ENCODE results near the gene RANBP1.

The RANBP1 gene

DNA sequence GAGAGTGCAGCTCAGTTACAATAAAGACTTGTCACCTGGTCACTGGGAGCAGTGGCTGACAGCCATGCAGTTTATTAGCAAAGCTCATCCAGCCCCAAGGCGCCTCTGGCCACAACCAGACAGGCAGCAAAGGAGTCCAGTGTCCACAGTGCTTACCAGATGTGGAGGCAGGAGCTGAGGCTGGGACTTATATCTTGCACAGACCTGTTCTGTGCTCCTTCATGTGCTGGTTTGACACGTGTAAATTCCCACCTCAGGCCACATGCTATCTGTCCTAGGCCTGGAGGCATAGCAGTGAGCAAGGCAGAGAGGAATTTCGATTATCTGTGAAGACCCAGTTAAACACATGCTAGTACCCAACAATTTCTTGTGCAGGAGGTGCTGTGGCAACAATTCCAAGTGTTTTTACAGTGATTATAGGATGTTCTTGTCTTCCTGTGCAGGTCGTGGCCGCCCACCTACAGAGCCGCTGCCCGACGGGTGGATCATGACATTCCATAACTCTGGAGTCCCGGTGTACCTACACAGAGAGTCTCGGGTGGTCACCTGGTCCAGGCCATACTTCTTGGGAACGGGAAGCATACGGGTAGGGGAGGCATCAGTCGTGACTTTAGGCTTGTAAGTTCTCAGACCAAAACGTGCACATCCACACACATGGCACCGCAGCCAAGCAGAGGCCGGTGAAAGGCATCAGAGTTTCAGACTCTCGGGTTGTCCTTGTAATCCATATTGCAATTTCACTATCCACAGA lies 26.5 kb upstream of the RANBP1 start:
- DNase-seq: no peak

DNA sequence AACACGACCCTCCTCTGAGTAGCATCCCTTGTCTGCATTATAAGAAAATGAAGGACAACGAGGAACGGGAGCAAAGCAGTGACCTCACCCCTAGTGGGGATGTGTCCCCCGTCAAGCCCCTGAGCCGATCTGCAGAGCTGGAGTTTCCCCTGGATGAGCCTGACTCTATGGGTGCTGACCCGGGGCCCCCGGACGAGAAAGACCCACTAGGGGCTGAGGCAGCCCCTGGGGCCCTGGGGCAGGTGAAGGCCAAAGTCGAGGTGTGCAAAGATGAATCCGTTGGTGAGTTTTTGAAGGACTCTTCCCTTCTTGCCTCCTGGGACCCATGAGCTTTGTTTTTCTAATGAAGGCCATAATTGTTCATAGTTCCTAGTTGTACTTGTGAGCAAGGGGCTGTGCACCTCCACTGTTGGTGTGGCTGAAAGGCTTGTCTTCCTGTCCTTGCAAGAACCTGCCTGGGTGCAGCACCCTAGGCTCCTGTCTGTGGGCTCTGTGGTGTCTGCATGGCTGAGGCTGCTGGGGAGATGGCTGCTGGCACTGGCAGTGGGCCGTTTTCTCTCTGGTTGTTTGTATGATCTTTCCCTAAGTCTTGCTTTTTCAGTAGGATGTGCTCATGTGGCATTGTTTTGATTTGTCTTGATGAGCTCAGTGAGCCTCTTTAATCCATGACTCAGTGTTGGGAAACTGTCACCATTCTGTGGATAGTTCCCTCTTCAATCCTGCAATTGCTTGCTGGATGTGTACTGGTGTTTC lies 25.8 kb upstream of the RANBP1 start:
- DNase-seq: no peak

DNA sequence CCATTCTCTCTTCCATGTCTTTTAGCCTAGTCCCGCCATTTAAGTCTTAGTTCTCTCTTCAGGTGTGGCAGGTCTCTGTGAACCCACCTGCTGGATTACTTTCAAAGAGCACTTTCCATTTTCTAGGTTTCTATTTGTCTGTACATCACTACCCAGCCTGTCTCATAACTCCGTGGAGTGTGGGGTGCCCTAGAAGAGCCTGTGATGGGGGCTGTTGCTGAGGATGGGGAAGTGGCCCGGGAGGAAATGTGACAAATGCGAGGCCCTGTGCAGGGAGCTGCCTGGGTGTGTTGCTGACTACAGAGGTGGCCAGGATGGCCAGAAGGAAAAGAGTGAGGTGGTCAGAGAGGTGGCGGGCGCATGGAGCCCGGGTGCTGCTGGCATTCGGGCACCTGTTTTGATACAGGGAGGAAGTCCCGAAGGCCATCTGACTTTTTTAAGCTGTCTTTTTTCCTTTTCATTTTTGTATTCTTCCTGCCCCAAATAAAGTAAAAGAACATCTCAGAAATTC lies 25.1 kb upstream of the RANBP1 start:
- DNase-seq: no peak

DNA sequence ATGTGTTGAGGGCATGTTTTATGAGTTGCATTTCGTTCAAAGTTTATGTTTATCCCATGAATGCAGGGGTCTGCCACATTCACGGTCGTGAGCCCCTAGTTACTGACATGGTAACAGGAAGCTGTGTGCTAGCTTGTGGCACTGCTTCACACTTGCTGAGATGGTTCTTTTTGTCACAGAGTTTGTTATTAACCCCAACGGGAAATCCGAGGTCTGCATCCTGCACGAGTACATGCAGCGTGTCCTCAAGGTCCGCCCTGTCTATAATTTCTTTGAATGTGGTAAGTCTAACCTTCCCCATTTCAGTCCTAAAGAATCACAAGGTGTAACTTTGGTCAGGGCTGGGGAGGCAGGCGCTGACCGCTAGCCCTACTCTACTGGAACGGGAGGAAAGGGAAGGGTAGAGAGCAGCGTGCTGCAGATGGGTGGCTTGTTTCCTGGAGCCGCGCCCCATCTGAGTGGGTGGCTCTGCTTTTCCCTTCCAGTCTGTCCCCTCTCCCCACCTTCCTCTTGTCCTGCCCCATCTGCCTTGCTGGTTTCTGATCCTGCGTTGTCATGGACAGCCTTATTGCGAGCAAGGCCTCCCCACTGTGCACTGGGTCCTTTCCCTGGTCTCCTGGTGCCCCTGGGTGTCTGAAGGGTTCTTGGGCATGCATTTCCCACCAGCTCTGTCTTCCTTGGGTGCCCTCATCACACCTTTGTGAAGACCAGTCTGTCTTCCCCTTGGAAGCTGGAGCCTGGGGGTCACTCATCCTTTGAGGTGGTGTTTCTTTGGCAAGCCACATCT lies 24.0 kb upstream of the RANBP1 start:
- no peak for DNase-seq

DNA sequence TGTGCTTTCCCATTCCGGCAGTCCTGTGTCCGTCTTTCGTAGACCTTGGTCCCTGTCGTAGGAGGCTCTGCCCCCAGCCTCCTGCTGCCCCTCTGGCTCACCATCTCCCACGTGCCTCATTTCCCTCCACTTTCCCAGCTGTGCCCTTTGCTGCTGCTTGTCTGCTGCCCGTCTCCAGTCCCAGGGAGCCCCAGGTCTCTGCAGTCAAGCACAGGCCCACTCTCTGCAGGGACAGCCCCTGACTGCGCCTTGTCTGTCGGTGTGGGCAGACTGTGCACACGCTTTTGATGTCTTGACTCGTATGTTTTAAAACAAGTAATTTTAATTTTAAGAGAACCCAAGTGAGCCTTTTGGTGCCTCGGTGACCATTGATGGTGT lies 23.4 kb upstream of the RANBP1 start:
- DNase-seq: no peak

DNA sequence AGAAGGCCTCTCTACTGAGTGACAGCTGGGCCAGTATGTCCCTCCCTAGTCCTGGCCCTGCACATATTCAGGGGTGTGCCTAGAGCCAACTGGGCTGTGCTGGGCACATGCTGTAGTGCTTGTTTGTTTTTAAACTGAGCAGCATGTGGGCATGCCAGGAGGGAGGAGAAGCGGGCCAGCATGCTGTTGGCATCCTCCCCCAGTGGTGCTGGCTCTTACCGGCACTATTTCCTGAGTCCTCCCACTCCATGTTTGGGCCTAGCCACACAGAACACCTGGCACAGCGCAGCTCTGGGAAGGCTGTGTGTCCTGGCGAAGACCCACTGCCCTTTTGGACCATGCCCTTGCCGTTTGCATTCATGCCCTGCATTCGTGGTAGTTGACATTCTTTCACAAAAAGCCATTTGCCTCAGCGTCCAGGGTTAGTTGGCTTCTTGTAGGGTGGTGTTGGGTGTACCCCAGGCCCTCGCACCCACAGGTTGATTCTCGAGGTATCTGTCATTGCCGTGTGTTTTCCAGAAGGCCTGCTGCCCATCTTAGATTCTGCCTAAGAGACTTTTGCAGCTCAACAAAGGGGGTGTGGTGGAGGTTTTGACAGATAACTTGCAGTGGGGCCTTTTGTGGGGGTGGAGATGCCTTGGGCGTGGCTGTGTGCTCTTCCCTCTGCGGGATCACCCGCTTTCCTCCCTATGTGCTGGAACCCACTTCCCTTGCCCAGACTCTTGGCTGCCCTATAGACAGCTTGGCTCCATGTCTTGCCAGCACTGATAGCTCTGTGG lies 22.3 kb upstream of the RANBP1 start:
- DNase-seq: no peak

DNA sequence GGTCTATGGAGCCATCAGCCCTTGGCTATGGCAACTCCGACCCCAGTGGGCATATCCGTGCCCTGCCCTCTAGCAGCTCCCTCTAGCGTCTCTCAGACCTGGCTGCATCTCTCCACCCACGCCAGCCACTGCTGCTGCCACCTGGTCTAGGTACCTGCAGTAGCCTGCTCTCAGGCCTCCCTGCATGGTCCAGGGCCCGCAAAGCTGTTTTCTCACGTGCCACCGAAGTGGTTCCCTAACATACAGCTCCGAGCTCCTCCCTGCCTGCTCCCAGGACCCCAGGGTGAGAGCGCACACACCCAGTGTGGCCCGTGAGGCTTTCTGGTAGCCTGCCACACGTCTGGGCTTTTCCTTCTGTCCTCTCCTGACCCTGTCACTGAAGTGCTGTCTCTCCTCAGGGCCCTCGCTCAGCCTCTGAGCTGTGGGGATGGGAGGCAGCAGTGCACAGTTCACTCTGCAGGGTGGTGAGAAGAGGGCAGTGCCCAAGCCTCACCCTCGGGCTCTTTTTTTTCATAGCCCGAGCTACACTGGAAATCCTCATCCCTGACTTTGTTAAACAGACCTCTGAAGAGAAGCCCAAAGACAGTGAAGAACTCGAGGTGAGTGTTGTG lies 21.6 kb upstream of the RANBP1 start:
- no peak for DNase-seq

DNA sequence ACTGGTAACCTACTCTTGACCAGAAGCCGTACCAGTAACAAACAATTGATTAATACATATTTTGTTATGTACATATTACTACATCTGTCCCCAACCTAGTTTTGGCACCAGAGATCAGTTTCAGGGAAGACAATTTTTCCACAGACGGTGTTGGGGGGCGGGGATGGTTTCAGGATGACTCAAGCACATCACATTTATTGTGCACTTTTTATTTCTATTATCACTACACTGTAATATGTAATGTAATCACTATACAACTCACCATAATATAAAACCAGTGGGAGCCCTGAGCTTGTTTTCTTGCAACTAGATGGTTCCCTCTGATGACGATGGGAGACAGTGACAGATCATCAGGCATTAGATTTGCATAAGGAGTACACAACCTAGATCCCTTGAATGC lies 20.4 kb upstream of the RANBP1 start:
- DNase-seq: peak; percentile 42

DNA sequence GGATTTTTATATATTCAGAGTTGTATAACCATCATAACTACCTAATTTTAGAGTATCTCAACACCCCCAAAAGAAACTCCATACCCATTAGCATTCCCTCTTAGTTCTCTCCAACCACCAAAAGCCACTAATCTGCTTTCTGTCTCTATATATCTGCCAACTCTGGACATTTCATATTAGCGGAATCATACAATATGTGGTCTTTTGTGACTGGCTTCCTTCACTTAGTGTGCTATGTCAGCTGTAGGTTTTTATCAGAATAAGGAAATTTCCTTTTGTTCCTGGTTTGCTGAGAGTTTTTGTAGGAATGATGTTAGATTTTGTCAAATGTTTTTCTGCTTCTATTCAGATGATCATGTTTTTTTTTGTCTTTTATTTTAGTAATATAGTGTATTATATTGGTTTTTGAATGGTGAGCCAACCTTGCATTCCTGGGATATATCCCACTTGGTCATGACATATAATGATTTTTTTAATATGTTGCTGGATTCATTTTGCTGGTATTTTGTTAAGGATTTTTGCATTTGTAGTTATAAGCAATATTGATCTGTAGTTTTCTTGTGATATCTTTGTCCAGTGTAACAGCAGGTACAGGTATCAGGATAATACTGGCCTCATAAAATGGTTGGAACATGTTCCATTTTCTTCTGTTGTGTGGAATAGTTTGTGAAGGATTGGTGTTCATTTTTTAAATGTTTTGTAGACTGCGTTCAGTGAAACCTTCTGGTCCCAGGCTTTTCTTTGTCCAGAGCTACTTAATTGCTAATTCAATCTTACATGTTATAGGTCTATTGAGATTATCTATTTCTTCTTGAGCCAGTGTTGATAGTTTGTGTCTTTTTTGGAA lies 19.1 kb upstream of the RANBP1 start:
- DNase-seq: no peak

DNA sequence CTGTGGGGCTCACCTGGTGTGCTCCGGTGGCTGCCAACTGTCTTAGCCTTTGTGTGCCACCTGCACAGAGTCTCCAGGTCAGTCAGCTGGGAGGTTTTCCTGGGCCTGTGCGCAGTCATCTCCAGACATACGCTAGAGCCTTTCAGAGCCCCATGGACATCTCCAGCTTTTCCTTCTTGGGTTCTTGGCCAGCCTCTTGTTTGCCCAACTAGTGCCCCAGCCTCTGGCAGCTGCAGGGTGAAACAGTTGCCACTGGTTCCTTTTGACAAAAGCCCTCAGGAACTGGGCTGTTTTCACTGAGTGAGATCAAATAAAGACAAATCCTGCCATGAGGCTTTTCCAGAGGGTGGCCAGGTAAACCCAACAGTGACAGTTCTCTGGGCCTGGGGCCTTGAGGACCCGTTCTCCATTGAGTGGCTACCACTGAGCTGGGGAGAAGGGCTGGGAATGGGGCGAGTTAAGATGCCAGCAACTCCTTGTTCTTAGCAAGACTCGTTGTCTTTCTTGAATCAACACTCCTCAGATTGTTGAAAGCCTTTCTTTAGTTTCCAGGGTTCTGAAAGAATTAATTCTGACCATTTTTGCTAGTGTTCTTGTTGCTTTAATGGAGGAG lies 16.7 kb upstream of the RANBP1 start:
- no peak for DNase-seq

DNA sequence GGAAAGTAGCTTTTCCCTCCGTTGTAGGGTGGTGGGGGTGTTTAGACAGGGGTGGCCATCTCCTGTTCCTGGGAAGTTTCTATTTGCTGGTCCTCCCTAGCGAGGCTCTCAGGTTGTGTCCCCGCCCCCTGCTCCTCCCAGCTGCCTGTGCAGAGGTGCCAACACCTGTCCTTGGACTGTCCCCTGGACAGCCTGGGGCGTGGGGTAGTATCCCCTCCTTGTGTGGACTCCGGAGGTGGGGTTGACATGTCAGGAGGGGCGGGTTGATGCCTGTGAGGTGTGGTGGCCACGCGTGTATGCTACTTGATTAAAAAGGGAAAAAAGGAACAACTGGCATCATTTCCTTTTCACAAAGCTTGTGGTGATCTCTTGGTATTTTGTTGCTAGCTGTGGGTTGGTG lies 14.3 kb upstream of the RANBP1 start:
- no peak for DNase-seq

DNA sequence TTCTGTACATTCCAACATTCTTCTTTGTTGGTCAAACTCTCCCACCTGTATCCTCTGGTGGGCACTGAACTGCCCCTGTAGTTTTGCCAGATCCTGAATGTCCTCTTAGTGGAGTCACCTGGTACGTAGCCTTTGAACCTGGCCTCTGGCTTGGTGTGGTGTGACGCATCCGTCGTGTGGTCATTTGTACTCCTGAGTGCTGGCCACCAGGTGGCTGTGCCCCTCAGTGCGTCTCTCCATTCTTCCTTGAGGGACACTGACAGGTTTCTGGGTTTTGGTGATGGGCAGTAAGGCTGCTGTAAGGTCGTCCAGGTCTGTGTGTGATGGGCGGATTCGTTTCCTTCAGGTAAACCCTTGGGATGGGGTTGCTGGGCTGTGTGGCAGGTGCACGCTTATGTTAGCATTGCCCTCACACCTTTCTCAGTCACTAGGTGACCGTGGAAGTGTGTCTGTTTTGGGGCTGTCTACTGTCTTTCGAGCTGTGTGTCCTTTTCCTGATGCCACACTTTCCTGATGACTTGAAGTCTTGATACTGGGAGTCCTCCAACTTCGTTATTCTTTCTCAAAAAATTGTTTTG lies 13.6 kb upstream of the RANBP1 start:
- DNase-seq: no peak

DNA sequence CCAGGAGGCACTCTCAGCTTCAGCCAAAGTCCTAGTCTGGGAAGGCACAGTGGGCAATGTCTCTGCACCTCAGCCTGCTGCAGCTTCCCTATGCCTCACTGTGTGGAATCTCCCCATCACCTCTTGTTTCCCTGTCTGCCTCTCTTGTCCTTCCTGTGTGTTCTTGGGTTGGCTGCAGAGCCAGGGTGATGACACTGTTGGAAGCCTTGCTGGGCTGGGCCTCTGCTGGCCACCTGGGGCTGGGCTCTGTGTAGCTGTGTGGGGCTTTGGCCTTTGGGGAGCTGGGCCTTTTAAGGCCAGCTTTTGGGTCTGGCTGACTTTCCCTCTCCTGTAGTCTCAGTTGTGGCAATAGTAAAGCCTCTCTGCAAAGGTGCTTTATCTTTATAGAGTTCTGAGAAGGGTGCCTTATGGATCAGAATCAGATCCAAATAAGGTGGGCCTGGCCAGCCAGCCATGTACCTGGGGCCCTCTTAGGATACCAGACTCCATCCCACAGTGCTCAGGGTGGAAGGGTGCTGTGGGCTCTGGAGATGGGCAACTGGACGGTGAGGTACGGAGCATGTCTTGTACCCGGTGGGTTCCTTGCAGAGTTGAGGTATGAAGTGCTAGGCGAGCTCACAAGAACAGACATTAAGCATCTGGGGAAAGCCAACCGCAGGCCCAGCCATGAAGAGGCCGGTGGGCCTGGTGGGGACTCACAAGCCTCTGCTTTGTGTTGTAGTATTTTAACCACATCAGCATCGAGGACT lies 10.3 kb upstream of the RANBP1 start:
- no peak for DNase-seq

DNA sequence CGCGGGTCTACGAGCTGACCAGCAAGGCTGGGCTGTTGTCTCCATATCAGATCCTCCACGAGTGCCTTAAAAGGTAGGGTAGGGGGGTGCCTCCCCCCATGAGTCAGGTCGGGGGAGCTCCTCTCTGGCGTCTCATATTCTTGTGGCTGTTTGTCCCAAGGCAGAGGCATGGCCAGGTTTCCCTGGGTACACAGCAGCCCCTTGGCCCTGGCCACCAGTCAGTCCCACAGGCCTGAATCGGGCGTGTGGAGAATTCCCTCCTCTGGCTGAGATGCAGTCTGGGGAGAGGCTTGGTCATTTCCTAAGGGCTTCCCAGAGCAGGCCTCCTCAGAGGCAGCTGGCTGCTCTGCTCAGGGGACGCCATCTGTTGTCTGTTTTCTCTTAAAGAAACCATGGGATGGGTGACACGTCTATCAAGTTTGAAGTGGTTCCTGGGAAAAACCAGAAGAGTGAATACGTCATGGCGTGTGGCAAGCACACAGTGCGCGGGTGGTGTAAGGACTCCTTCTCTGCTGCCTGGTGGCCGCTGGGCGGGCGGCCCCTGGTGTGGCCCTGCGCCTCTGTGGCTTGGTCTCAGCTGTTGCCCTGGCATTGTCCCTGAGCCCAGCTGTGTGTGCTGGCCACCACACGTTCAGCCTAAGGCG lies 9.6 kb upstream of the RANBP1 start:
- DNase-seq: no peak

DNA sequence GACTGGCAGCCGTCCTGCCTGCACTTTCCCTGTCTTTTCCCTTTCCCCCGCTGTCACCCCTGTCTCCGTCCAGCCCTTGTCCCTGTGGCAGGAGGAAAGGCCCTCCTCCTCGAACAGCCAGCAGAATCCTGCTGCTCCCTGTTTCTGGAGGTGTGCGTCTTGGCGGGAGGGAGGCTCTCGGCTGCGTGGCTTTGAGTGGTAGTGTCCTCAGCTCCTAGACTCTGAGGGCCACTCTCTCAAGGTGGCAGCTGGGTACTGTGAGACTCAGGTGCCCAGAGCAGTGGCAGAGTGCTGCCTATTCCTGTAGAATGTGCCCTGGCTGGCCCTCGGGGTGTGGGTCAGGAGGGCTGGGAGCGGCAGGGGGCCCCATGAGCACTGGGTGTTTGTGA lies 9.1 kb upstream of the RANBP1 start:
- no peak for DNase-seq

DNA sequence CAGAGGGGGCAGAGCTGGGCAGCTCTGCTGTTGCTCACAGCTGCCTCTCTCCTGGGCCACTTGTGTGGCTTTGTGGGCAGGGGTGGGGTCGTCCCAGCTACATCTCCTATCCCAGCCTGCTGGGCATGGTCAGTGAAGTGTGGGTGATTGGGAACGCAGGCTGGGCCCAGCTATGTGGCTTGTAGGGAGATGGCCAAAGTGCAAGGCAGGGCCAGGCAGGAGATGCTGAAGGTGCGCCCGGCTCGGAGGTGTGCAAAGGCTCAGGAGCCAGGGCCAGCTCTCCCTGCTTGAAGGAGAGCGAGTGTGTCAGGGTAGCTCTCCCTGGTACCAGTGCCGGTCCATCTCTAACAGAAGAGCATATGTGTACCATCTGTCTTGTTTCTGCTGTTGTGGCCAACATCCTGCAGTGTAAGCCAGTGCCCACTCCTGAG lies 8.4 kb upstream of the RANBP1 start:
- no peak for DNase-seq

DNA sequence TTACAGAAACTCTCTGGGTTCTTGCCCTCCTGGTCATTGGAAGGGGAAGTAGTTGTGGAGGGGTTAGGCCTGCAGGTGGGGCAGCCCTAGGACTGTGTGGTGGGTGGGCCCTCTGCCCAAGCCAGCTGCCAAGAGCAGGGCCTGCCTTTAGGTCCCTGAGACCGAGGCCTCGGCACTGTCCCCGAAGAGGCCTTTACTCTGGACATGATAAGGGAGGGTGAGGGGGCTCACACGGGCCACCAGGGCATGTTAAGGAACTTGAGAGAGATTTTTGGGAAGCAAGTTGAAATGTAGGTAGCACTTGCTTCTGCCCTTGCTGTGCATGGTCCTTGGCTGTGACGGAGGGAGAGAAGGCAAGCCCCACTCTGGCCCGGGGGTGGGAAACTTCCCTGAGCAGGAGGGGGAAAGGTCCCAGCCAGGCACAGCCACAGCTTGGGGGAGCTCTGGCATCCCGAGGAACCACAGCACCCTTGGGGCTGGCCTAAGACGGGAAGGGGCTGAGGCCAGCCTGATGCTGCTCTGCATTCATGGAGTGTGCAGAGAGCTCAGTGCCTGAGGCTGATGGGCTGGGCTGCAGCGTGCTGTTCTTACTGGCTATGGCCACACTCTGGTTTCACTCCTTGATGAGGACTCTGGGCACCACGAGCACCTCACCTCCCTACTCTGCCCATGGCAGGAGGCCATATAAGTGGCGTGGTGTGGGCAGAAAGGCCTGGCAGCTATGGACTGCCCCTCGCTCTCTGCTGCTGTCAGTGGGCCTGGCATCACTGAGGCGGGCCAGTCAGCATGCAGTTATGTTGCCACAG lies 7.8 kb upstream of the RANBP1 start:
- DNase-seq: no peak

DNA sequence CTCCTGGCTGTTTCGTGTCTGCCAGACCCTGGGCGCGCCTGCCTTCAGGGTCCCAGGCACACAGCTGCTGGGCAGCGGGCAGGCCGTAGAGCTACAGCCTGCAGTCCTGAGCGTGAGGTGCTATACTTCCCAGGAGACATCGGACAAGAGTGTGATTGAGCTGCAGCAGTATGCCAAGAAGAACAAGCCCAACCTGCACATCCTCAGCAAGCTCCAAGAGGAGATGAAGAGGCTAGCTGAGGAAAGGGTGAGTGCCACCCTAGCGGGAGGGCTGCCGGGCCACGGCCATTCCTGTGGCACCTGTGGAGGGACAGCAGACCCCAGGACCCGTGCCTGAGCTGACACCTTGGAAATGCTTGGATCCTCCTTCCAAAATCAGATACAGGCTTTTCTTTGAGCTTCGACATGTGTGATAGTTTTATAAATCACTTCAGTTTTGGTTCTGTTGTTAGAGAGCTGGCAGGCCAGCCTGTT lies 7.1 kb upstream of the RANBP1 start:
- no peak for DNase-seq

Data from stimulated activated CD4-positive, alpha-beta T cell treated with anti-CD3 and anti-CD28 coated beads, Interleukin-12 subunit alpha, Interleukin-12 subunit beta, amount 100 ng/mL, for 4 hours (primary cell).